Kidney glomerular epithelial cell (primary cell): ENCODE data around the gene TEAD3.
A peak's percentile ranks its signal among the peaks of the same experiment; 100 is the strongest.
"Not testable (repeated sequence)": the region's sequence is repeated elsewhere in the genome, so short reads cannot be mapped to it uniquely, and the experiment has no call there.

Experiments
- DNase-seq: peaks from one replicate; lab custom pipeline; 2025; lab: John Stamatoyannopoulos, UW

Gene TEAD3

DNA sequence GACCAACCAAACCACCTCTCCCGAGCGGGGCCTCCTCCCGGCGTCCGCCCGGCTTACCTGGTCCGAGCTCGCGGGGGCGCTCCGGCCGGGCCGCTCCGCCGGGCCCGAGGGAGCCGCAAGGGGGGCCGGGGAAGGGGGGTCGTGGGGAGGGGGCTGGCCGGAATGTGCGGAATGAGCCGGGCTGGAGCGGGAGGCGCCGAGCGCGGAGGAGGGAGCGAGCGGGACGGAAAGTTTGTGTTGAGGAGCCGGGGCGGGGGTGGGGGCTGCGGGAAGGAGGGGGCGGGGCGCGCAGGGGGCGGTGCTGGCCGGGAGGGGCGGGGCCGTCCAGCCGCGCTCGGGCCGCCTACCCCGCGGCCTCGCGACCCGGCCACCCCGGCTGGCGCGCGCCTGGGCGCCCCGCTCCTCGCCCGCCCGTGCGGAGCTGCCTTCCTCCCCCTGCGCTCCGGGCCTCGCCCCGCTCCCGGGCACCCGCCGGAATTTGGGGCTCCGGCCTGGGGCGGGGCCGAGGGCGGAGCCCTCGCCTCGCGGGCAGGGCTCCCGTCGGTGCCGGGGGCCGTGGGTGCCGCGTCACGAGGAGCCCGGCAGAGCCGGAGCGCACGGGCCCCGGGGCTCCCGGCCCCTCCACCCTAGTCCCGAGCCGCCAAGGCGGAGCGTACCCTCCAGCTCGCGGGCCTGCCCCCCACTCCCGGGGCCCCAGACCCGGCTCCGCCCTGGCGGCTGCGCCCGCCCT, at the start of gene TEAD3:
Gene TEAD3, minus strand, starts transcription at position 239 of the 730 bp plus-strand sequence.
- peak; percentile 31 for DNase-seq

DNA sequence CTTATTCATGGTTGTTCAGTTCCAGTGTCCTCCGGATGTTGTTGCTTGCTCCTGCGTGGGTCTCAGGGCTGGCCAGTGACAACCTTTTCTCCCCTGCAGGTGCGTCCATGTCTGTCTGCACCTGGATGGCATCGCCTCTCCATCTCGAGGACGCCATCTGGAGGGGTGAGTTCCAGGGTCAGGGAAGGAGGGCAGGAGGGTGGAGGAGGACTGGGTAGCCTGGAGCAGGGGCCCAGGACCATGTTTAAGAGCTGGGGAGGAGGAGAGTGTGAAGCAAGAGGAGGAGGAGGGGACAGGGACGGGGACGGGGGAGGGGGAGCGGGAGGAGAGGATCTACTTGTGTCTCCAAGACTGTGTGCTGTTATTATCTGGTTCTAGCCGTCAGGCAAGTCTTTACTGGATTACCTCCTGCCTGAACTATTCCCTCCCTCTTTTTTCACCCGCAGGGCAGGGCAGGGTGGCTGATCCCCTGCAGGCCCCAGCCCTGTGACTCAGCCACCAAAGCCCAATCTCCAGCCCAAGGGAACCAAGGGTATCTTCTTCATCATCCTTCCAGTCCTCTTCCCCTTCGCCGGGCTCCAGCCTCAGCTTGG, 48.0 kb upstream of the TEAD3 start:
- no peak for DNase-seq

DNA sequence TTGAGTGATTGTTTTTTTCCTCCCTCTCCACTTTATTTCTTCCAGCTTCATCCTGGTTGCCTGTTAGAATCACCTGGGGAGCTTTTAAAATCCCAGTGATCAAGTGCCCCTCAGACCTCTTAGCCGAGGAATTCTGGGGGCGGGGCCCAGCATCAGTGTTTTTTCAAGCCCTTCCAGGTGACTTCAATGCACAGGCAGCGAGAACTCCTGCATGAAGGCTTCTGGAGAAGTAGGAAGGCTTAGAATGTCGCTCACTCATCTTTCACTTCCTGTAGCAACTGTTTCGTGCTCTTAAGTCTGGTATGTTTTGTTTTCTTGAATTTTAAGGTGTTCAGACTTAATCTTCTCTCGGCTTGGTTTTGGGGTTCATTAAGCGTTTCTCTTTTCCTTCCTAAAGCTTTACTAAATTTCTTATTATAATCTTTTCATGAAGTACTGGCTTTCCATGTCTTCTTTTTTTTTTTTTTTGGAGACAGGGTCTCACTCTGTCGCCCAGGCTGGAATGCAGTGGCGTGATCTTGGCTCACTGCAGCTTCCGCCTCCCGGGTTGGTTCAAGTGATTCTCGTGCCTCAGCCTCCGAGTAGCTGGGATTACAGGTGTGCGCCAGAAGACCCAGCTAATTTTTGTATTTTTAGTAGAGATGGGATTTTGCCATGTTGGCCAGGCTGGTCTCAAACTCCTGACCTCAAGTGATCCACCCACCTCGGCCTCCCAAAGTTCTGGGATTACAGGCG, 46.7 kb upstream of the TEAD3 start:
- no peak for DNase-seq

DNA sequence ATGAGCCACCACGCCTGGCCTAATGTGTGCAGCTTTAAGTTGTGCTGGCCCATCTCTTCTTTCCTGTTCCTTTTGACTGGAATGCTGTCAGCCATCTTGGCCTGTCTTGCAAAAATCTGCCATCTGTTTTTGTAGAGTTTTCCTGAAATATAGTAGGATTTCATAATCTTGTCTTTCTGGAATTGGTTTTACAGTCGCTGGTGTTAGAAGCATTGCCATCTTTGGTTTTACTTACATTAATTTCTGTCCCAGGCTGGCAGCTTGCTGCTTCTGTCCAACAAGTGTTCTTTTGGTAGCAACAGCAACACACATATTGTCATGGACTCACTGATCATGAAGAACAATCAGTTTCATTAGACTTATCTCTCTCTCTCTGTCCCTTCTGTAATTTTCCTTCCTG, 45.0 kb upstream of the TEAD3 start:
- no peak for DNase-seq

DNA sequence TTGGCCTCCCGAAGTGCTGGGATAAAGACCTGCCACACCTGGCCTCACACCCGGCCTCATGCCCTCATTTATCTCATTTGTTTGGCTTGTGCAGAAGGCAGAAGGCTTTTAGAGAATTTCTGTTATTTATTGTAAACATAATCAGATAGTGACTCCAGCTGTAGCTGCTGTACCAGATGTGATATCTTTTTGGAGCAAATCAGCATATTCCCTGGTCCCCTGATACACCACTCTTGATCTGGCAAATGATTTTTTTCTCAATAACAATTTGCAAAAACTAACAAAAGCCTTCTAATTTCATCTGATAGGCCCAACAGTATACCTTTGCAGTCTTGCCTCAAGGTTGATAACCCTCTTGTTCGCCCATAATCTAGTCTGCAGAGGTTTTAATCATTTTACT, 42.3 kb upstream of the TEAD3 start:
- no peak for DNase-seq

DNA sequence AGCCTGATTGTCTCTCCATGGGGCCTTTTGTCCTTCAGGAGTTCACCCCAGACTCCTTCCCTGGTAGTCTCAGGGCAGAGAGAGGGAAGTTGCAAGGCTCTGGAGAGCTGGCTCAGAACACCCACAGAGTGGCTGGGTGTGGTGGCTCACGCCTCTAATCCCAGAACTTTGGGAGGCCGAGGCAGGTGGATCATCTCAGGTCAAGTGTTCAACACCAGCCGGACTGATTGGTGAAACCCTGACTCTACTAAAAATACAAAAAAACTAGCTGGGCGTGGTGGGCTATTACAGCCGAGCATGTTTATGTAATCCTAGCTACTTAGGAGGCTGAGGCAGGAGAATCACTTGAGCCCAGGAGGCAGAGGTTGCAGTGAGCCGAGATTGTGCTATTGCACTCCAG, 39.0 kb upstream of the TEAD3 start:
- not testable (repeated sequence) for DNase-seq

DNA sequence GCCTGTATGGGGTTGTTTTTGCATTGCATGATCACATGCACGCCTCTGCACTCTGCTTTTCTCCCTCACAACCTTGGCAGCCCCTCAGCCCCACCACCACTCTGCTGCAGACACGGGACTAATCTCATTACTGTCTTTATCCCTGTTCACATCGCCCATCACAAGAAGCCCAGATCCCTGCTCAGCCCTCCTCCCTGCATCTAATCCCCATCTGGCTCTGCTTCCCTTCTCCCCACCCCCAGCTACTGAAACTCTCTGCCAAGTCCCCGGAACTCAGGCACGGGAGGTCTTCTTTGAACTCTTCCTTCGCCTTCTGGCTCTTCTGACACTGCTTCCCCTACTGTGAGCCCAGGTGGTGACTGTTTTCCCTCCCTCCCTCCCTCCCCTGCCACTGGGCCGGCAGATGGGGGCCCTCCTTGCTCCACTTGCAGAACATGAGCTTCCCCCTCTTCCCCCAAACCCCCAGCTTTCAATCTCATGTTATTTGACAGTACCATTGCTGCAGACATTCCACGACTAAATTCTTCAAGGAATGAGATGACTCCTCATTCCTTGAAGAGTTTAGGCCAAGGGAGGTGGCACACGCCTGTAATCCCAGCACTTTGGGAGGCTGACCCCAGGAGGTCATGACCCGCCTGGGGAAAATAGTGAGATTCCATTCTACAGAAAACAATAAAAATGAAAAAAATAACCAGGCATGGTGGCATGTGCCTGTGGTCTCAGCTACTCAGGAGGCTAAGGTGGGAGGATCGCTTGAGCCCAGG, 37.7 kb upstream of the TEAD3 start:
- no peak for DNase-seq

DNA sequence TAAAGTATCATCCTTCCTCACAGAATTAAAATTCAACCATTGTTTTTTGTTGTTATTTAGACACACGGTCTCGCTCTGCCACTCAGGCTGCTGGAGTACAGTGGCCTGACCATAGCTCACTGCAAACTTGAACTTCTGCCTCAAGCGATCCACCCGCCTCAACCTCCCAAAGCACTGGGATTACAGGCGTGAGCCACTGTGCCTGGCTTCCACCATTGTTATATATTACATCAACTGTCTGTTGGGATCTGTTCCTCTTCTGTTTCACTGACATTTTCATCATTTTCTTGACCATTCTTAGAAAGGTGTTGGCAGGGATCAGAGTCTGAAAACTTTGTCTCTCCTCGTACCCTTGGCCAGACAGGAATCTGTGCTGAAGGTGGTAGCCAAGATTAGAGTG, 37.1 kb upstream of the TEAD3 start:
- no peak for DNase-seq

DNA sequence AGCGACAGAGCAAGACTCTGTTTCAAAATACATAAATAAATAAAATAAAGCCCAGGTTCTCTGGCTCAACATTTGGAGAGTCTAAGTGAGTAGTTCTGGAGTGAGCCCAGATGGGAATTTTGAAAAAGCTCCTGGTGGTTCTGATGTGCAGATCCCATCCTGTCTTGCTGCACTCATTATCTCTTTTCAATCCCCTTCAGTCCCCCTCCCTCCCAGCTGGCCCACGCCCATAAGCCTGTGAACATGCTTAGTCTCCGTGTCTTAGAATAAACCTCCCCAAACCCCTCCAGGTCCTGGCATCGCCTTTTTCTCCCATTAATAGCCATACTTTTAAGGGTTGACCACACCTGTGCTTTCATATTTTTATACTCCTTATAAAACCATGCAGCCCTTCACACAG, 35.2 kb upstream of the TEAD3 start:
- no peak for DNase-seq

DNA sequence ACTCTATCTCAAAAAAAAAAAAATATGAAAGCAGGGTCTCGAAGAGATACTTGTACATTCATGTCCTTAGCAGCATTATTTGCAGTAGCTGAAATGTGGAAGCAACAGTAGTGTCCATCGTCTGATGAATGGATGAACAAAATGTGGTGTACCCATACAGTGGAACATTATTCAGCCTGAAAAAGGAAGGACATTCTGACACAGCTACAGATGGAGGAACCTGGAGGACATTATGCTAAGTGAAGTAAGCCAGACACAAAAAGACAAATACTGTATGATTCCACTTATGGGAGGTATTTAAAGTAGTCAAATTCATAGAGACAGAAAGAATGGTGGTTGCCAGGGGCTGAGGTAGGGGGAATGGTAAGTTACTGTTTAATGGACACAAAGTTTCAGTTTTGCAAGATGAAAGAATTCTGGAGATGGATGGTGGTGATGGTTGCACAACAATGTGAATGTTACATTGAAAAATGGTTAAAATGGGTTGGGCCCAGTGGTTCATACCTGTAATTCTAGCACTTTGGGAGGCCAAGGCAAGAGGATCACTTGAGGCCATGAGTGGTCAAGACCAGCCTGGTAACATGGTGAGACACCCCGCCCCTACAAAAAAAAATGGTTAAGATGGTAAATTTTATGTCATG, 27.6 kb upstream of the TEAD3 start:
- no peak for DNase-seq

DNA sequence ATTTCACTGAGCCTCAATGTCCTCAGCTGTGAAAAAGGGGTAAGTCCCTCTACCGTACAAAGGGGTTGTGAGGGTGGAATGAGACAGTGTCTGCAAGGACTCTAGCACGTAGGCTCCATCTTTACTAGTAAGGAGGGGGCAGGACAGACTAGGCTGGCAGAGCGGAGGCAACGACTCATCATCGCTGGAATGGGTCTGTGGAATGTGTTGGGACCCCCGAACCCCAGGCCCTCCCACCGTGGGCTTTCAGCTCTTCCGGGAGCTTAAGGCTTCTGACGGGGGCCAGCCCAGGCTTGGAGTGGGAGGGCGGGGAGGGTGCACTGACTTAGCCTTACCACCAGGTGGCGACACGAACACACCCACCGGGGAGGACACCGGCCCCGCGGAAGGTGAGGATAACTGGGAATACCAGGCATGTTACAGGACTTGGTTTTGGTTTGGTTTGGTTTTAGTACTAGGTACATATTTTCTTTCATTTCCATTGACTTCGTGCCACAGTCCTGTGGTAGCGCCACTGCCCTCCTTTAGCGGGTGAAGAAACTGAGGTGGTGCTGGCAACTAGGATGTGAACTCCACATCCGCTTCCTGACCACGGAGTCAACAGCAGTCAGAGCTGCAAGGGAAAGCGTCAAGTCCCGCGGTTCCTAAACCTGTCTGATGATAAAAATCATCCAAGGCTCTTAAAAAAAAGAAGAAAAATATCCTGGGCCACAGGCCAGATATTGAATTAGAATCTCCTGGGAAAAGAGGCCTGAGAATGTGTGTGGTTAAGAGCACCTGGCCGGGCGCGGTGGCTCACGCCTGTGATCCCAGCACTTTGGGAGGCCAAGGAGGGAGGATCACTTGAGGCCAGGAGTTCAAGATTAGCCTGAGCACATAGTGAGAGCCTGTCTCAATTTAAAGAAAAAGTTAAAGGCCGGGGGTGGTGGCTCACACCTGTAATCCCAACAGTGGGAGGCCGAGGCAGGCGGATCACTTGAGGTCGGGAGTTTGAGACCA, 26.1 kb upstream of the TEAD3 start:
- peak; percentile 62 for DNase-seq

DNA sequence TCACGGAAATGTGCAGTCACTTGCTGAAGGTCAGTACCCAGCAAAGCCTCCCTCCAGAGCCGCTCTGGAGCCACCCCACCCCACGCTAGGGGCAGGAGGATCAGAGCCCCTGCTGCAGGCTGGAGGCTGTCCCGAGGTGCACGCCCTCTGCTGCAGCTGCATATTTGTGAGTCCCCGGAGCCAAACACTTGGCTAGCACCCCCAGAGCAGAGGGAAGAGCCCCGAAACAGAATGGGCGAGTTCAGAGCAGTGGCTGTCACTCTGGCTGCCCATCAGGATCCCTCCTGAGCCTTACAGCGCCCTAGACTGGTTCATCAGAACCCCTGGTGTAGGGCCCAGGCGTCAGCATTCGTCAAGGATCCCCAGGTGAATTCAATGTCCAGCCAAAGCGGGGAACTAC, 25.3 kb upstream of the TEAD3 start:
- DNase-seq: no peak

DNA sequence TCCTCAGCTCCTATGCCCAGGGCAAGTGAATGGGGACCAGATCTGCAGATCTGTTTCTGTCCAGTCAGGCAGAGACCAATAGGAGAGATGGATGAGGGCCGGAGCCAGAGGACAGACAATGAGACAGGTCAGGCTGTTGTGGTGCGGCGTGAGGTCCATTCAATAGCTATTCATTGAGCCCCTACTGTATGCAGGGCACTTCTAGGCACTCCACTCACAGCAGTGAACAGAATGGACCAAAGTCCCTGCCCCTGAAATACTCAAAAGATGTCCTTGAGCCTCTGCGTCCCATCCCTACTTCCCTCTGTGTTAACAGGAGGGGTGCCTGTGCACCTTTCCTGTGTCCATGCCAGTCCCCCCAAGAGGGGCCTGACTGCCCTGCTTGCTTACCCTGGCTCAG, 24.4 kb upstream of the TEAD3 start:
- DNase-seq: no peak

DNA sequence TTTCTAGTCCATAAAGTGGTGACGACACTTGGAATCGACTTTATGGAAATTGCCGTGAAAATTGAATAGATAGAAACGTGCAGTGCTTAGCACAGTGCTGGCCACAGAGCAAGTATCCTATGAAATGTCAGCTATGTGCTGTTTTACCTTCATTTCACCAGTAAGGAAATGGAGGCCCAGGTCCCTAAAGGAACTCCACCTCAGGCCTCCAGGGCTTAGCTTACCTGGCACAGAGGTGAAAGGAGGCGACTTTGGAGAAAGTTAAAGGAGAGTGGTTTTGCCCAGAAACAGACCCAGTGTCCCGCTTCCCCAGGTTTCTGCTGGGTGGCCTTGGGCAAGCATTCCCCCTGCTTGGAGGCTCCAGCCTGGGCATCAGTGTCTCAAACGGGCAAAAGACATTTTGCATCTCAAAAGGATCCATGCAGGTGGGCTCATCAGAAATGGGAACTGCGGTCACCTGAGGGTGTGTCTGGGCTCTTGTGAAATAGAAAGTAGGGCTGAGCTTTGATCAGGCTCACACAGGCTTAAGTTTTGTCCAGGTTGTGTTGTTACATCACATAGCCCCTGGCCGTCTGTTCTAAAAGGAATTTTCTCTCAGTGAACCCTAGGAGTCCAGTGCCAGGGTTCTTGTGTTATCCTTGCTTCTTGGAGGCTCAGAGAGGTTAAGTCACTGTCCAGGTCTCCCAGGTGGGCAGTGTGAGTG, 22.6 kb upstream of the TEAD3 start:
- no peak for DNase-seq

DNA sequence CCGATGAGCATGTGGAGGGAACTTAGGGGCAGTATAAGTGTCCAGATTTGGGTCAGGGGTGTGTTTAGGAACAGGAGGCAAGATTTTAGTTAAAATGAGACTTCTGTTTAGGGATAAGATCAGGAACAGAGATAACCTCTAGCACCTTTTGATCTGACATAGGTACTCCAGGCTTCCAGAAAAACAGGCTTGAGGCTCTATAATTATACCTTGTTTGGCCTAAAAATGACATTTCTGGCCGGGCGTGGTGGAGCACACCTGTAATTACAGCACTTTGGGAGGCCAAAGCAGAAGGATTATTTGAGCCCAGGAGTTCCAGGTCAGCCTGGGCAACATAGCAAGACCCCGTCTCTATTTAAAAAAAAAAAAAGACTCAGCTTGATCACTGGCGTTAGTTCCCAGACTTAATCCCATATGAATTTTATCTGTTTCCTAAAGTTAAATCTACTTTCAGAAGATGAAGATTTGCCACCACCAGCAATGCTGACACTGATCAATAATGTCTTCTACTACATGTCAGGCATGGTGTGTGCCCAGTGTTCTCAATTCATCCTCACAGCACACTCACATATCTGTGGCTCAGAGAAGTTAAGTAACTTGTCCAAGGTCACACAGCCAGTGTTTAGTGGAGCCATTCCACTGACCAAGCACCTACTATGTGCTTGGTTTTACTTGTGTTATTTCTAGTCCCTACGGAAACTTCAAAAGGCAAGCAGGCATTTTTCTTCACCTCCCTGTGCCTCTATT, 21.9 kb upstream of the TEAD3 start:
- DNase-seq: no peak

DNA sequence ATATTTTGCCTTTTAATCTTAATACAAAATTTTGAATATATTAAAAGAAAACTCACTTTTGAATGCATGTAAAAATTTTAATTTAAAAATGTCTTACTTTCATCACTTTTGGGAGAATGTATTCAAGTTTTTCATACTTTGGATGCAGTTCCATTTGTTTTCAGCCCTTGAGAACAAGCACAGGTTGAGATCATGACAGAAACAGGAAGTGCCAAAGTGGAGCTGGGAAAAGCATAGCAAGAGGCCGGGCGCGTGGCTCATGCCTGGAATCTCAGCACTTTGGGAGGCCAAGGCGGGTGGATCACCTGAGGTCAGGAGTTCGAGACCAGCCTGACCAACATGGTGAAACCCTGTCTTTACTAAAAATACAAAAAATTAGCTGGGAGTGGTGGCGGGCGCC, 21.1 kb upstream of the TEAD3 start:
- DNase-seq: not testable (repeated sequence)

DNA sequence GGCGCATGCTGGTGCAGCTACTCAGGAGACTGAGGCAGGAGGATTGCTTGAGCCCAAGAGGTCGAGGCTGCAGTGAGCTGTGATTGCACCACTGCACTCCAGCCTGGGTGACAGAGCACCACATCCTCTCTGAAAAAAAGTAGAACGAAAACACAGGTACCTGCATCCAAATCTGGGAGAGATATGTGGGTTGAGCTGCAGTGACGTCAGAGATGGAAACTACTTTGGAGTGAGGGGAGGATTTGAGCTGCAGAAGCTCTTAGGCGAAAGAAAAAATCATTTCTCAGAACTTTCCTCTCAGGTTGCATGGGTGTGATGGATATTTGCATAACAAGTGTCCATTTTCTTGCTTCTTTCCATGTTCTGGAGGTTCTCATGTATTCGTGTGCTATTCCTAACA, 19.8 kb upstream of the TEAD3 start:
- no peak for DNase-seq

DNA sequence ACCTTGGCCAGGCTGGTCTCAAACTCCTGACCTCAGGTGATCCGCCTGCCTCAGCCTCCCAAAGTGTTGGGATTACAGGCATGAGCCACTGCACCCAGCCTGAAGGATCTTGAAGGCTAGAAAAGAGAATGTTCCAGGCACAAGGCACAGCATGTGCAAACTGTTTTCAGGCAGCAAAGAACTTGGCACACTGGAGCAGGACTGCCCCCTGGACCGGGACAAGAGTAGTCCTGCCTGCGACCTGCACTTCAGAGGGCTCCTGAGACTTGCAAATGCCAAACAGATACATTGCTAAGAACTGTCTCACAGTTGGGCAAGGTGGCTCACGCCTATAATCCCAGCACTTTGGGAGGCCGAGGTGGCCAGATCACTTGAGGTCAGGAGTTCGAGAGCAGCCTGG, 19.1 kb upstream of the TEAD3 start:
- not testable (repeated sequence) for DNase-seq

DNA sequence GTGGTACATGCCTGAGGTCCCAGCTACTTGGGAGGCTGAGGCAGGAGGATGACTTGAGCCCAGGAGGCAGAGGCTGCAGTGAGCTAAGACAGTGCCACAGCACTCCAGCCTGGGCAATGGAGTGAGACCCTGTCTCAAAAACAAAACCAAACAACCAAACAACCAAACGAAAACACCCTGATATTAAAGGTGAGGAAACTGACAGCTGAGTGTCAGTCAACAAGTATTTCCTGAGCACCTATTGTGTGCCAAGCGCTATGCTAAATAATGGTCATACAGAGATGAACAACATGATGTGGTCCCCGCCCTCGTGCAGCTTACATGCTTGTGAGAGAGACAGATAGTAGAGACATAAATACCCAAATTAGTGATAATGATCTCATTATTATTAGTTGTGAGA, 17.7 kb upstream of the TEAD3 start:
- no peak for DNase-seq
